ENCODE measurements around the gene TAMALIN. TPM values are rescaled to one million over a fixed set of nuclear protein-coding genes. Genes with fewer than 3 reads are reported as not detected.

Gene TAMALIN
- polyA plus RNA-seq, 3 donors = 0.63 to 118 (median 1.6) TPM

GRCh38 chr12:52007158-52007921 is 594 bp downstream of the TAMALIN start:
- Histone ChIP-seq H3K79me2 (ENCODE audit: insufficient read depth, low read length) (no peaks in the 10 kb centered on the region), H3K36me3 (replicated peaks in 1 of 2; ENCODE audit: control insufficient read depth in 1 of 2, insufficient read depth in 2 of 2, low read length in 2 of 2) (no peaks in the 10 kb centered on the region), H4K20me1 (ENCODE audit: insufficient read depth, low read length) (peaks cover 41% of the 10 kb centered on the region), H2AFZ (ENCODE audit: insufficient read depth, low read depth, low read length, poor library complexity, severe bottlenecking) (no peak overlapping the region), H3K9ac (ENCODE audit: insufficient read depth, low read length, poor library complexity, severe bottlenecking) (peak overlapping the region; percentile 86), H3K4me2 (replicated peaks; ENCODE audit: extremely low read depth, low read length, poor library complexity, severe bottlenecking) (peak overlapping the region; percentile 86), H3K27me3 (ENCODE audit: control insufficient read depth in 2 of 2, insufficient read depth in 2 of 2, low read length in 2 of 2) (peaks cover 9 to 32% of the 10 kb centered on the region in 2 donors), H3K4me3 (replicated peaks in 1 of 3; ENCODE audit: low read depth in 2 of 3, low read length in 3 of 3) (peak overlapping the region; percentile 55 to 90 (median 59)), H3K9me3 (replicated peaks in 1 of 2; ENCODE audit: control insufficient read depth in 1 of 2, insufficient read depth in 1 of 2, low read length in 2 of 2) (no peaks in the 10 kb centered on the region), H3K4me1 (ENCODE audit: control insufficient read depth in 1 of 2, insufficient read depth in 2 of 2, low read length in 2 of 2) (peaks cover 33 to 50% of the 10 kb centered on the region in 2 donors), H3K27ac (ENCODE audit: low read depth in 1 of 2, low read length in 2 of 2) (peak overlapping the region in 1 of 2 donors; percentile 68)
- peak; percentile 74 to 82 (median 79) for DNase-seq
- Mint-ChIP-seq H3K27ac (peak overlapping the region; percentile 23 to 92 (median 86)), H3K9me3 (peaks cover 0 to 19% (median 8%) of the 10 kb centered on the region in 7 donors), H3K27me3 (ENCODE audit: low read depth in 3 of 3) (peaks cover 30 to 51% (median 48%) of the 10 kb centered on the region in 3 donors), H3K4me3 (peak overlapping the region; percentile 89 to 95), H3K36me3 (peaks cover 30 to 37% of the 10 kb centered on the region in 2 donors), H3K4me1 (peaks cover 51% of the 10 kb centered on the region)
- no peak for TF ChIP-seq CTCF (IDR thresholded peaks at IDR 0.05)
- under 1% methylated on average over 72 of the region's 72 CpGs for WGBS (ENCODE audit: insufficient coverage)
- intact Hi-C loops (cut with micrococcal nuclease) = no loop called here

- Mint-ChIP-seq H3K27me3 (ENCODE audit: low read depth in 3 of 3) (peaks cover 30 to 48% (median 47%) of the 10 kb centered on the region in 3 donors), H3K27ac (peak overlapping the region in 5 of 7 donors; percentile 82 to 92 (median 86)), H3K36me3 (peaks cover 23 to 30% of the 10 kb centered on the region in 2 donors), H3K4me3 (peak overlapping the region; percentile 89 to 95), H3K9me3 (peaks cover 0 to 20% (median 8%) of the 10 kb centered on the region in 7 donors), H3K4me1 (peaks cover 46% of the 10 kb centered on the region)
- intact Hi-C loops (cut with micrococcal nuclease) = no loop called here
- peaks cover 33 to 50% of the 10 kb centered on the region in 2 donors for H3K4me1 ChIP-seq (ENCODE audit: control insufficient read depth in 1 of 2, insufficient read depth in 2 of 2, low read length in 2 of 2)
- no peaks in the 10 kb centered on the region for H3K9me3 ChIP-seq (replicated peaks in 1 of 2; ENCODE audit: control insufficient read depth in 1 of 2, insufficient read depth in 1 of 2, low read length in 2 of 2)
- WGBS (ENCODE audit: insufficient coverage) = 0% methylated on average over 1 of the region's 5 CpGs
- no peaks in the 10 kb centered on the region for H3K36me3 ChIP-seq (replicated peaks in 1 of 2; ENCODE audit: control insufficient read depth in 1 of 2, insufficient read depth in 2 of 2, low read length in 2 of 2)
- H3K4me3 ChIP-seq (replicated peaks in 1 of 3; ENCODE audit: low read depth in 2 of 3, low read length in 3 of 3) = peak overlapping the region; percentile 55 to 90 (median 59)
- peak overlapping the region; percentile 86 for H3K9ac ChIP-seq (ENCODE audit: insufficient read depth, low read length, poor library complexity, severe bottlenecking)
- H2AFZ ChIP-seq (ENCODE audit: insufficient read depth, low read depth, low read length, poor library complexity, severe bottlenecking) = no peak overlapping the region
- no peak for TF ChIP-seq CTCF (IDR thresholded peaks at IDR 0.05)
- H3K27ac ChIP-seq (ENCODE audit: low read depth in 1 of 2, low read length in 2 of 2) = peak overlapping the region in 1 of 2 donors; percentile 68
- H3K4me2 ChIP-seq (replicated peaks; ENCODE audit: extremely low read depth, low read length, poor library complexity, severe bottlenecking) = peak overlapping the region; percentile 86
- H4K20me1 ChIP-seq (ENCODE audit: insufficient read depth, low read length) = peaks cover 41% of the 10 kb centered on the region
- no peak for DNase-seq
- H3K79me2 ChIP-seq (ENCODE audit: insufficient read depth, low read length) = no peaks in the 10 kb centered on the region
- H3K27me3 ChIP-seq (ENCODE audit: control insufficient read depth in 2 of 2, insufficient read depth in 2 of 2, low read length in 2 of 2) = peaks cover 9 to 32% of the 10 kb centered on the region in 2 donors
These were observed 1.3 kb downstream of the TAMALIN start for GRCh38 chr12:52007982-52008510.
